Skeletal muscle satellite cell (primary cell): ENCODE results near the gene CTNNBL1.
"Not testable (repeated sequence)": the region's sequence is repeated elsewhere in the genome, so short reads cannot be mapped to it uniquely, and the experiment has no call there.

ENCODE experiments used
- H3K27me3 ChIP-seq: 2 replicates; pipeline ENCODE4 v1.7.0; 2013; ENCODE audit warnings: low read length; ENCODE audit not compliant: control insufficient read depth, insufficient read depth
- H3K36me3 ChIP-seq: 2 replicates; pipeline ENCODE4 v1.7.0; 2013; ENCODE audit warnings: mild to moderate bottlenecking, control low read depth, low read length; ENCODE audit not compliant: insufficient read depth
- H3K4me1 ChIP-seq: 2 replicates; pipeline ENCODE4 v1.7.0; 2013; ENCODE audit warnings: low read length; ENCODE audit not compliant: control insufficient read depth, insufficient read depth
- H3K4me2 ChIP-seq: 2 replicates; pipeline ENCODE4 v1.7.0; 2013; ENCODE audit warnings: mild to moderate bottlenecking, low read length
- H3K4me3 ChIP-seq: 2 replicates; pipeline ENCODE4 v1.7.0; 2013; ENCODE audit warnings: low read length
- H3K9ac ChIP-seq: 2 replicates; pipeline ENCODE4 v1.7.0; 2013; ENCODE audit warnings: mild to moderate bottlenecking, low read depth, low read length, moderate library complexity
- H3K9me3 ChIP-seq: replicated peaks from 2 replicates; pipeline ENCODE4 v1.7.0; 2013; ENCODE audit warnings: mild to moderate bottlenecking, control low read depth, low read length

The CTNNBL1 gene

DNA sequence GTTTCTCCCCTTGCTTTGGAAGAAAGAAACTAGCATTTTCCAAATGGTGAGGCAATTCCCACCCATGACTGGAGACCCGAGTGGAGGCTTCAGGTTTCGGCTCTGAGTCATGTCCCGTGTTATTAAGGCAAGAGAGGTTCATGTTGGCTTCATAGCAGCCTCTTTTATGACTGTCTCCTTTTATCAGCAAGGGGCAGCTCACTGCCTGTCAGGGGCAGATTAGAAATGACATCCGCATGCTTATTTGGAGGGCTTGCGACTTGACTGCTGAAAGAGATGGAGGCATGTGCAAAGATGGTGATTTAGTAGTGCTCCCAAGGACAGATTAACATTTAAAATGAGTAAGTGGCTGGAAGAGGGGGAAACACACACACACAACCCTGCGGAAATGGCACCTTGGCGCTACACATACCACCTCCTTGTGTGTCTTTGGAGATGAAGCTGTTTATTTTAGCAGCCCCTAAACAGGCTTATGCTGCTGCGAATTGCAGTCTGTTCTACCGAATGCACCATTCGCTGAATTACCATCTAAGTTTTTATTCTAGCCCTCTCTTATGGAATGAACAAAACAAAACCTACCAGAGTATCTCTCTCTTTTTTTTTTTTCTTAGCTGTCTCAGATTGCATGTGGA is 157.0 kb downstream of the CTNNBL1 start:
- Histone ChIP-seq H3K9ac (no peak overlapping the region), H3K36me3 (peaks cover 6% of the 10 kb centered on the region), H3K4me3 (no peak overlapping the region), H3K4me1 (peaks cover 6% of the 10 kb centered on the region), H3K4me2 (no peak overlapping the region), H3K9me3 (no peaks in the 10 kb centered on the region), H3K27me3 (no peaks in the 10 kb centered on the region)

DNA sequence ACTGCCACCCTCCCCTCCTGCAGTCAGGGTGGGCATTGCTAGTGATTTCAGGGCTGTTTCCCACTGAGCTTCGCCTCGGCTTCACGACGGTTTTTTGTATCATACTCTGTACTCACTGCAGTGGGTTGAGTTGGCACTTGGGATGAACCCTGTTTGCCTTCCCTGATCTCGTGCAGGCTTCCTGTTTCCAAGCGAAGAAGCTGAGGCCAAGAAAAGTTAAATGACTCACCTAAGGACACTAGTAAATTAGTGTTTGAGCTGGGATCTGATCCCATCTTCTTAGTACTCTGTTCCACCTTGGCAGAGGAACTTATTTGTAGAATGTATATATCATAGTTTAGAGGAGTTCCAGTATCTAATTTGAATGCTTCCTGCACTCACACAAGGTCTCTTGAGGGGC is 158.8 kb downstream of the CTNNBL1 start:
- Histone ChIP-seq H3K36me3 (peaks cover 10% of the 10 kb centered on the region), H3K4me1 (peaks cover 11% of the 10 kb centered on the region), H3K4me3 (no peak overlapping the region), H3K4me2 (no peak overlapping the region), H3K9ac (no peak overlapping the region), H3K27me3 (no peaks in the 10 kb centered on the region), H3K9me3 (no peaks in the 10 kb centered on the region)

DNA sequence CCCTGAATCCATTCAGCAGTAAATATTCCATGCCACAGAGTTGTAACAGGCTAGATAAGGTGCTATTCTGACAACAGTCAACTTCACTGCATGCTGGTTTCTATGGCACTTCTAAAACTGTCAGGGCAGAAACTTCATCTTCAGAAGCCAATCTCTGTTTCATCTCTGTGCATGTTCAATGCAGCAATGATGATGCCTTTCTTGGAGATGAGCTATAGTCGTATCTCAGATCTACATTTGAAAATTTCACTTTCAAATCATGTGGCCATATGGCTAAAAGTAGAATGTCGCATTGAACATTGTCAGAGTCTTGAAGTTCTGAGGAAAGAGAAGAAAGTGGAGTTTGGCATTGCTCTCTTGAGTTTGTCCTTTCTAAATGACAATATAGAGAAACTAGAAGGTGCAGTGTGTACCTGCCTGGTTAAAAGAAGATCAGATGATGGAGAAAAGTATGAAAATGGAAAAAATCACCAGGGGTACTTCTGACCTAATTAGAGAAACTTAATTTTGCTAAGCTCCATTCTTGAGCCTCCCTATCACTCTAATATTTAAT is 160.1 kb downstream of the CTNNBL1 start:
- Histone ChIP-seq H3K36me3 (peaks cover 10% of the 10 kb centered on the region), H3K4me1 (peaks cover 11% of the 10 kb centered on the region), H3K27me3 (no peaks in the 10 kb centered on the region), H3K9ac (no peak overlapping the region), H3K4me3 (no peak overlapping the region), H3K9me3 (no peaks in the 10 kb centered on the region), H3K4me2 (no peak overlapping the region)

DNA sequence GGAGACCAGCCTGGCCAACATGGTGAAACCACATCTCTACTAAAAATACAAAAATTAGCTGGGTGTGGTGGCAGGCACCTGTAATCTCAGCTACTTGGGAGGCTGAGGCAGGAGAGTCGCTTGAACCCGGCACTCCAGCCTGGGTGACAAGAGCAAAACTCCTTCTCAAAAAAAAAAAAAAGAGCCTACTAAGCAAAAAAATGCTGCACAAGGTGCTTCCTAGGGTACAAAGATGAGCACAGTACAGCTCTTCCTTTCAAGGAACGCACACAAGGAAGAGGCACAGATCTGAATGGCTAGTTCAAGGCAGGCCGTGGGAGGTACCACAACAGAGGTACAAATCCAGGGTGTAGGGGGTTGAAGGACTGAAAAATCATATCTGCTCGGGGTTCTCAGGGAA is 162.2 kb downstream of the CTNNBL1 start:
- not testable (repeated sequence) for H3K9ac ChIP-seq, H3K9me3 ChIP-seq, H3K27me3 ChIP-seq, H3K4me2 ChIP-seq, H3K4me3 ChIP-seq, H3K4me1 ChIP-seq
- peaks cover 17% of the 10 kb centered on the region for H3K36me3 ChIP-seq

DNA sequence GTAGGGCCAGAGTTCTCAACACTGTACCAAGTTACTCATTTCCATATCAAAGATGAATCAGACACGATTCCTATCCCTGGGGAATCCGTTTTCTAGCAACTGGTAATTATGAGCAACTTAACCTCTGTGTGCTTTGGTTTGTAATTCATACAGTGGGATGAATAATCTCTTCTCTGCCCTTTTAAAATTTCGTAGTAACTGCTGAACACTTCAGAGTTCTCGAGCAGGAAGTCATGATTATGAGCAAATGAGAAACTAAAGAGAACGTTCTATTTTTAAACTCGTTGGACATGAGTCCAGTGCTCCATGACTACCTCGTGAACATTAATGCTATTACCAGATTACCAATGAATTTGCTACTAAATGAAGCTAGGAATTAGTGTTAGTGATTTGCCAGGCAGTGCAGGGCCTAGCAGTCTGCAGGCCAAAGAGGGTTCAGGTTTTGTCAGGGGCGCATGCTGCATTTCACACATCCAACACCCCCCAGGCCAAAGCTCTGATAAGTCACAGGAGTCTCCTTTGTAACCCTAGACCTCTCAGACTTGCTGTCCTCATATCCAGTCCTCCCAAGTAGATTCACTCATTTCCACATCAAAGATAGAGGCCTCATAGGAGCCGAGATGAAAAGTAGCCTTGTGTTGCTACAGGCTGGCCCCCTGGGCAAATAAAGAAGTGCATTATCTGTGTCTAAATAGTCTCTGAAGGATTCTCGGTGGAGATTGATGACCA is 163.3 kb downstream of the CTNNBL1 start:
- Histone ChIP-seq H3K9me3 (no peaks in the 10 kb centered on the region), H3K4me3 (no peak overlapping the region), H3K36me3 (peaks cover 26% of the 10 kb centered on the region), H3K27me3 (no peaks in the 10 kb centered on the region), H3K4me1 (peaks cover 5% of the 10 kb centered on the region), H3K9ac (no peak overlapping the region), H3K4me2 (no peak overlapping the region)

DNA sequence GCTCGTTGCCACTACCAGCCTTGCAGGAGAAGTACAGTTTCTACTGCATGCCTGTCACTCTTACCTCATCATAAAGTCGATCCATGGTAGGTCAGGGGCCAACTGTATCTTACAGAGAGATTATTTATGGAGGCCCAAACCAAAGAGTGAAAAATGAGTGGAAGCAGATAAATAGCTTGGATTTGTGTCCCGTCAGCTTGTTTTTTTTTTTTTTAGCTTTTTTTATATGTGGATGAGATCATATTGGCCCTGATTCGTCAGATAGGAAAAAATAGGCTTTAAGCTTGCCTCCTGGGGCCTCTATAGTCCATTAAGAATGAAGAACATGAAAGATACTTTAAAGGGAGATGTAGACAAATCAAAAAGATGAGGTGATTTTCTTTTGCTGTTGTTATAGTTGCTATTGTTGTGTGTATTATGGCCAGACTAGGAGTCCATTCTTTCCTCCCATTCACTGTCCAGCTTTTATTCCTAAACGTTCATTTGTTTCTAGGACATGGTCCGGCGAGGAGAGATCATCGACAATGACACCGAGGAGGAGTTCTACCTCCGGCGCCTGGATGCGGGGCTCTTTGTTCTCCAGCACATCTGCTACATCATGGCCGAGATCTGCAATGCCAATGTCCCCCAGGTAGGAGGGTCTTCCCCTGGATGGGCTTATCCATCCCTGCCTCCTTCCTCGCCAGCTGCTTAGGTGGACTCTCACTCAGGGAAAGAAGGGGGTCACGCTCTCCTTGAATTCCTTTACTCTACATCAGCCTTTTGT is 165.8 kb downstream of the CTNNBL1 start:
- H3K9me3 ChIP-seq = no peaks in the 10 kb centered on the region
- peaks cover 5% of the 10 kb centered on the region for H3K4me1 ChIP-seq
- no peak overlapping the region for H3K9ac ChIP-seq
- no peaks in the 10 kb centered on the region for H3K27me3 ChIP-seq
- H3K4me3 ChIP-seq = no peak overlapping the region
- peaks cover 35% of the 10 kb centered on the region for H3K36me3 ChIP-seq
- no peak overlapping the region for H3K4me2 ChIP-seq

DNA sequence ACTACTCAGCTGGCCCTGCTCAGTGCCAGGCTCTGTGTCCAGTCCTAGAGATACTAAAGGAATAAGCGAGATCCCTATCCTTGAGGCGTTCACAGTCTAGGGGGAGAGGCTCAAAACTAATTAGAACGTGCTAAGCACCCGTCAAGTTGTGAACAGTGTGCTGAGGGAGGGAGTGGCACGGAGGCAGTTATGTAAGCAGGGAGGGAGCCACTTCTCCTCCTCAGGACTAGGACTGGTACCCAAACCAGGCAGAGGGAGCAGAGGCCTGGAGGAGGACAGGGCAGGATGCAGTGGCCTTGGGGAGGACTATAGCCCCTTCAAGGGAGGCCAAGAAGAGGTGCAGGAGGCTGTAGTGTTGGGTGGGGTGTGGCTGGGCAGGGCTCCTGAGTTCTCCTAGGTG is 169.5 kb downstream of the CTNNBL1 start:
- H3K9me3 ChIP-seq = no peaks in the 10 kb centered on the region
- H3K4me2 ChIP-seq = no peak overlapping the region
- H3K9ac ChIP-seq = no peak overlapping the region
- no peaks in the 10 kb centered on the region for H3K27me3 ChIP-seq
- peaks cover 35% of the 10 kb centered on the region for H3K36me3 ChIP-seq
- no peaks in the 10 kb centered on the region for H3K4me1 ChIP-seq
- no peak overlapping the region for H3K4me3 ChIP-seq

DNA sequence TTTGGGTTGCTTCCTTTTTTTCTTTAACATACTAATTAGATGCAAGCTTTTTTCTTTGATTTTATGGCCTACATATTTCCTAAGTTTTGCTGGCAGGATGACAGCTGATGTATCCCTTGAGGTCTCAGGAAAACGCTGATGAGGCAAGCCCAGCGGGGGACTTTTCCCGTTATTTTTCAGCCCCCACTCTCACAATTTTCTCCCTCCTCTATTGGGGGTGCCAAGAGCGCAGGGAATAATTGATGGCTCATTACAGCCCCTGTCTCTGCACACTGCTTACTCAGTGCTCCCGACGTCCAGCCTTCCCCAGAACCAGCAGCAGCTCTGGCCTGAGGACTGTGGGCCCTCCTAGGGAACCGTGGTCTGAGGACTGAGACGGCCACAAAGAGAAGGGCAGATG is 170.5 kb downstream of the CTNNBL1 start:
- H3K9ac ChIP-seq = no peak overlapping the region
- no peak overlapping the region for H3K4me2 ChIP-seq
- no peaks in the 10 kb centered on the region for H3K9me3 ChIP-seq
- H3K27me3 ChIP-seq = no peaks in the 10 kb centered on the region
- H3K4me3 ChIP-seq = no peak overlapping the region
- peaks cover 35% of the 10 kb centered on the region for H3K36me3 ChIP-seq
- H3K4me1 ChIP-seq = no peaks in the 10 kb centered on the region

DNA sequence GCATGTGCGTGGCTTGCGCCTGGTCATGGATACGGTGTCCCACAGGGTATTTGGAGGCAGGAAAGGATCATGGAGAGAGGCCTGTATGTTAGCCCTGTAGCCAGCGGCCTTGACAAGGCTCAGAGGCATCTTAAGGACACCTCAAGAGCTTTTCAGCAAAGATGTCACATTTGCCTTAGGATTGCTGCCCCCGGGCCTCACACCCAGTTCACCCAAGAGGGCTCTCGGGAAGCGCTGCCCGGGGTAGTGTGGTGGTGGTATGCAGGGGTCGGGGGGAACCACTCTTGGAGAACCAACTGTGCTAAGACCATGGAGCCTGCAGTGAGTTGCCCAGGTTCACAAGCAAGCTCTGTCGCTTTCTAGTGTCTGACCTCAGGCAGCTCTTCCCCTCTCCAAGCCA is 172.2 kb downstream of the CTNNBL1 start:
- H3K4me1 ChIP-seq = no peaks in the 10 kb centered on the region
- H3K4me2 ChIP-seq = no peak overlapping the region
- peaks cover 28% of the 10 kb centered on the region for H3K36me3 ChIP-seq
- H3K27me3 ChIP-seq = no peaks in the 10 kb centered on the region
- no peaks in the 10 kb centered on the region for H3K9me3 ChIP-seq
- H3K4me3 ChIP-seq = no peak overlapping the region
- H3K9ac ChIP-seq = no peak overlapping the region

DNA sequence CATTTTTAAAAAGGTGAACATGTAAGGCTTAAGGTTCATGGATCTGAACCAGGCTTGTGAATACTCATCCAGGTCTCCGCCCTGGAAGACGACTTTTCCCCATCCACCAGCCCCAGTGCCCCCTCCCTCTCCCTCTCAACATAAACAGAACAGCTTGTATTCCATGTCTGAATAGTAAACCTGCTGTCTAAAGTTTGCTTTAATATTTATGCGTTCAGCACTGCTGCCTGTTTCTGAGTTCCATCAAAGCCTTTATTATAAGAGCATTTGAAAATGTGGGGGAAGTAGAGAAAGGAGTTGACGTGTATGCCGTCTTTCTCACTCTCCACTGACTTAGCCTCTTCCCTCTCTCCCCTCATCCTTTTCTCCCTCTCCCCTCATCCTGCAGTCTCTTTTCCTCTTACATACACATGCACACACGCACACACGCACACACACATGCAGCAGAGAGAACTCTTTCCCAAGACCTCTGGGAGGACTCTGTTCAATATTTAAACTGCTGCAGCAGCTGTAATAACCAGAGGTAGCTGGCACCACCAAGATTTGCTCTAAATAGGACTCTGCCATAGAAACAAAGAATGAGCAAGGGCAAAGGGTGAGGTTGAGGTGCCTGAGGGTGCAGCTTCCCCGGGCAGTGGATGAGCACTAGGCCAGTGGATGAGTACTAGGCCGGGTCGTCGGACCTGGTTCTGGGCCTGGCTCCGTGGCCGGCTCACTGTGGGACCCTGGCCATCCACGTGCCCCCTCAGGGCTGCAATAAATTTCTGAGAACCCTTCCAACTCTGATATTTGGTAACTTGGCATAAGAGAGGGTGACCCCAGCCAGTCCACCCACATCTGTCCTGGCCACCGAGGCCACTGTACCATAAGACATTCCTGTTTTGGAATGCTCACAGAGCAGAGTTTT is 173.7 kb downstream of the CTNNBL1 start:
- Histone ChIP-seq H3K36me3 (peaks cover 16% of the 10 kb centered on the region), H3K4me1 (no peaks in the 10 kb centered on the region), H3K27me3 (no peaks in the 10 kb centered on the region), H3K4me3 (no peak overlapping the region), H3K9ac (no peak overlapping the region), H3K4me2 (no peak overlapping the region), H3K9me3 (no peaks in the 10 kb centered on the region)

DNA sequence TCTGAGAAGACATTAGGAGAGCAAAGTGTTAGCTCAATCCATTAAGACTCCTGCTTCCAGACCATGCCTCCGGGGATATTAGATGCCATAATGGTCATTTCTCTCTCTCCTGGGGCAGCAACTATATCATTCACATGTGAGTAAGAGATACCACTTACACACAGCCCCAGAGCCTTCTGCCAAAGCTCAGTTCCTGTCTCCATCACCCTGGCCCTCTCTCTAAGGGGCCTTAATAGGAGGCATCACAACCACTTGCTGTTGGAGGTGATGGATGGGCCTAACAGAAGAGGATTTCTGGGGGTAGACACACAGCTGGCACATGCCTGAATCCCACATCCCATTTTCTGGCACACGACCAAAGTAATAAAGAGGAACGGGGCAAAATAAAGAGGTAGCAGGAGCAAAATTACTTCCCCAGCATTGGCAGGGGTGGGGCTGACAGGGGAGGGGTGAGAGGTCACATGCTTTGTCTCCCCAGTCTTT is 175.1 kb downstream of the CTNNBL1 start:
- H3K4me1 ChIP-seq = no peaks in the 10 kb centered on the region
- H3K9me3 ChIP-seq = no peaks in the 10 kb centered on the region
- H3K4me3 ChIP-seq = no peak overlapping the region
- H3K4me2 ChIP-seq = no peak overlapping the region
- H3K36me3 ChIP-seq = peaks cover 8% of the 10 kb centered on the region
- no peaks in the 10 kb centered on the region for H3K27me3 ChIP-seq
- no peak overlapping the region for H3K9ac ChIP-seq
